PC-9 (cell line): ENCODE results near the gene PDCD6IP. TPM values are rescaled to one million over a fixed set of nuclear protein-coding genes. Genes with fewer than 3 reads are reported as not detected.
A peak's percentile ranks its signal among the peaks of the same experiment; 100 is the strongest.

ENCODE experiments used
- BruUV-seq: library from RNA; stranded (reverse); fragments of 400-500 nt; replicated peaks from 2 replicates; lab custom pipeline; 2021; lab: Mats Ljungman, UMichigan
- CTCF ChIA-PET: fragments of 300-600 bp; sonication (Branson Sonifier 250); formaldehyde crosslinking; loops from one replicate; lab custom pipeline; 2022; ENCODE audit warnings: antibody characterized with exemption; lab: Charles Lee
- POLR2A ChIA-PET: fragments of 300-600 bp; sonication (Branson Sonifier 250); formaldehyde crosslinking; loops from one replicate; lab custom pipeline; 2022; ENCODE audit warnings: antibody characterized with exemption; ENCODE audit not compliant: unreplicated experiment; lab: Charles Lee
- DNase-seq, 2 experiments: peaks; one replicate each; pipeline versions ENCODE4 v3.0.0 to v3.0.0-alpha.2; 2015 to 2022; ENCODE audit warnings: mixed read lengths in 1 of 2
- H2AFZ ChIP-seq: fragments of 200-600 bp; sonication (generic); 2 replicates; pipeline ENCODE4 v1.8.1; 2017; ENCODE audit warnings: antibody characterized with exemption
- H3F3A ChIP-seq: fragments of 200-600 bp; sonication (generic); 2 replicates; pipeline ENCODE4 v1.8.1; 2017; ENCODE audit warnings: antibody characterized with exemption, mild to moderate bottlenecking, low read depth; ENCODE audit not compliant: insufficient read depth
- H3K27ac ChIP-seq: fragments of 200-600 bp; sonication (generic); 2 replicates; pipeline ENCODE4 v1.6.1; 2016; ENCODE audit warnings: mixed run types
- H3K27me3 ChIP-seq: fragments of 200-600 bp; sonication (generic); 2 replicates; pipeline ENCODE4 v1.6.1; 2016; ENCODE audit warnings: low read depth, mixed run types; ENCODE audit not compliant: insufficient read depth
- H3K36me3 ChIP-seq: fragments of 200-600 bp; sonication (generic); 2 replicates; pipeline ENCODE4 v1.6.1; 2016; ENCODE audit warnings: low read depth, mixed run types
- H3K4me1 ChIP-seq: fragments of 200-600 bp; sonication (generic); replicated peaks from 2 replicates; pipeline ENCODE4 v1.6.1; 2016; ENCODE audit warnings: mixed run types; ENCODE audit not compliant: insufficient read depth
- H3K4me2 ChIP-seq: fragments of 200-600 bp; sonication (generic); 2 replicates; pipeline ENCODE4 v1.6.1; 2017; ENCODE audit warnings: mixed run types
- H3K4me3 ChIP-seq: fragments of 200-600 bp; sonication (generic); 2 replicates; pipeline ENCODE4 v1.6.1; 2016; ENCODE audit warnings: mixed run types
- H3K79me2 ChIP-seq: fragments of 200-600 bp; sonication (generic); 2 replicates; pipeline ENCODE4 v1.6.1; 2017; ENCODE audit warnings: low read depth, mixed run types
- H3K9me2 ChIP-seq: fragments of 200-600 bp; sonication (generic); 2 replicates; pipeline ENCODE4 v1.8.1; 2017; ENCODE audit warnings: mild to moderate bottlenecking; ENCODE audit not compliant: insufficient read depth
- H3K9me3 ChIP-seq: fragments of 200-600 bp; sonication (generic); 2 replicates; pipeline ENCODE4 v1.8.1; 2016; ENCODE audit warnings: low read depth; ENCODE audit not compliant: insufficient read depth
- H4K20me1 ChIP-seq: fragments of 200-600 bp; sonication (generic); 2 replicates; pipeline ENCODE4 v1.8.1; 2017; ENCODE audit not compliant: insufficient read depth
- EZH2 ChIP-seq: fragments of 200-600 bp; sonication (generic); IDR thresholded peaks from 2 replicates; pipeline ENCODE4 v1.8.0; 2017; ENCODE audit warnings: antibody characterized with exemption, low read depth
- intact Hi-C: fragments of 100-400 bp; cut with micrococcal nuclease; formaldehyde crosslinking; loops from one replicate; pipeline ENCODE4 v1.10.0; 2022; ENCODE audit not compliant: unreplicated experiment
- total RNA-seq: library from RNA; stranded (reverse); gene quantifications from 2 replicates; pipeline ENCODE4 v1.2.3, GENCODE V29; 2021
- TF ChIP-seq, protein P1 (sequence below): fragments of 200-600 bp; sonication (generic); conservative IDR thresholded peaks from 2 replicates; pipeline ENCODE4 v1.6.1; 2017; ENCODE audit warnings: mixed run types, antibody characterized with exemption, mild to moderate bottlenecking, moderate library complexity

PDCD6IP gene
- total RNA-seq, 1 experiment from 2014 or later = 209 TPM

DNA sequence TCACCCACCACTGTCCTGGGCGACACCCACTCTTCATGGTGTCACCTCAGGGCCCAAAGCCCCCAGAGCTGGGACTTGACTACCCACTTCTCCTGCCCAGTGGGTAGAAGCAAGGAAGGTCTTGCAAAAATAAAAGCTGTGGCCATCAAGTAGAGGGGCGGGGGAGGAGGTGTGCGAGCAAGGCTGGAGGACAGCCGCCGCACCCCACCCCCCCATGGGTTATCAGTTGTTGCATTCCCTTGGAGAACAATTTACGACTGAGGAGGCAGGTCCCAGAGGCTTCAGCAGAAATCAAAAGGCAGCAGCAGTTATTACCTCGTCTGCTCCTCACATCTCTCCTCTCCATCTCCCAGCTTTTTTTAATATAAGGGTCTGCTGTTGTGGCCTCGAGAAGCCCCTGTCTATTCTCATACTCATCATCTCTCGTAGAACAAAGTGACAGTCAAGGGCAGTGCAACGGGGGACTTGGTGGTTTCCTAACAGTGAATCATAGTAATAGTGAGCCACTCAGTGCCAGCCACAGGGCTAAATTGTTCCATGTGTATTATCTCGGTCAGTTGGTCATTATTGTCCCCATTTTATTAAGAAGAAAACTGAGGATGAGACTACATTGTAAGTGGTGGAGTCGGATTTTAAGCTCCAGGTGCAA is 116.4 kb downstream of the PDCD6IP start:
- no peaks in the 10 kb centered on the region for H3K4me1 ChIP-seq
- DNase-seq = no peak
- intact Hi-C loops = loop anchor here (10.0 kb wide), 1 partner anchor 200 kb away; no protein-coding TSS in a partner anchor
- no peak overlapping the region for H3K4me2 ChIP-seq
- no peaks in the 10 kb centered on the region for H4K20me1 ChIP-seq
- H2AFZ ChIP-seq = no peak overlapping the region
- H3K9me2 ChIP-seq = no peaks in the 10 kb centered on the region
- no peaks in the 10 kb centered on the region for H3K9me3 ChIP-seq
- no peaks in the 10 kb centered on the region for H3F3A ChIP-seq
- H3K4me3 ChIP-seq = no peak overlapping the region
- ChIA-PET POLR2A (no interaction called here), CTCF (no interaction called here)
- TF ChIP-seq, protein P1, sequence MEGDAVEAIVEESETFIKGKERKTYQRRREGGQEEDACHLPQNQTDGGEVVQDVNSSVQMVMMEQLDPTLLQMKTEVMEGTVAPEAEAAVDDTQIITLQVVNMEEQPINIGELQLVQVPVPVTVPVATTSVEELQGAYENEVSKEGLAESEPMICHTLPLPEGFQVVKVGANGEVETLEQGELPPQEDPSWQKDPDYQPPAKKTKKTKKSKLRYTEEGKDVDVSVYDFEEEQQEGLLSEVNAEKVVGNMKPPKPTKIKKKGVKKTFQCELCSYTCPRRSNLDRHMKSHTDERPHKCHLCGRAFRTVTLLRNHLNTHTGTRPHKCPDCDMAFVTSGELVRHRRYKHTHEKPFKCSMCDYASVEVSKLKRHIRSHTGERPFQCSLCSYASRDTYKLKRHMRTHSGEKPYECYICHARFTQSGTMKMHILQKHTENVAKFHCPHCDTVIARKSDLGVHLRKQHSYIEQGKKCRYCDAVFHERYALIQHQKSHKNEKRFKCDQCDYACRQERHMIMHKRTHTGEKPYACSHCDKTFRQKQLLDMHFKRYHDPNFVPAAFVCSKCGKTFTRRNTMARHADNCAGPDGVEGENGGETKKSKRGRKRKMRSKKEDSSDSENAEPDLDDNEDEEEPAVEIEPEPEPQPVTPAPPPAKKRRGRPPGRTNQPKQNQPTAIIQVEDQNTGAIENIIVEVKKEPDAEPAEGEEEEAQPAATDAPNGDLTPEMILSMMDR = no peak
- no peak for TF ChIP-seq EZH2
- no TSS peak for BruUV-seq
- H3K27me3 ChIP-seq = no peaks in the 10 kb centered on the region
- no peak overlapping the region for H3K27ac ChIP-seq
- no peaks in the 10 kb centered on the region for H3K79me2 ChIP-seq
- no peaks in the 10 kb centered on the region for H3K36me3 ChIP-seq

DNA sequence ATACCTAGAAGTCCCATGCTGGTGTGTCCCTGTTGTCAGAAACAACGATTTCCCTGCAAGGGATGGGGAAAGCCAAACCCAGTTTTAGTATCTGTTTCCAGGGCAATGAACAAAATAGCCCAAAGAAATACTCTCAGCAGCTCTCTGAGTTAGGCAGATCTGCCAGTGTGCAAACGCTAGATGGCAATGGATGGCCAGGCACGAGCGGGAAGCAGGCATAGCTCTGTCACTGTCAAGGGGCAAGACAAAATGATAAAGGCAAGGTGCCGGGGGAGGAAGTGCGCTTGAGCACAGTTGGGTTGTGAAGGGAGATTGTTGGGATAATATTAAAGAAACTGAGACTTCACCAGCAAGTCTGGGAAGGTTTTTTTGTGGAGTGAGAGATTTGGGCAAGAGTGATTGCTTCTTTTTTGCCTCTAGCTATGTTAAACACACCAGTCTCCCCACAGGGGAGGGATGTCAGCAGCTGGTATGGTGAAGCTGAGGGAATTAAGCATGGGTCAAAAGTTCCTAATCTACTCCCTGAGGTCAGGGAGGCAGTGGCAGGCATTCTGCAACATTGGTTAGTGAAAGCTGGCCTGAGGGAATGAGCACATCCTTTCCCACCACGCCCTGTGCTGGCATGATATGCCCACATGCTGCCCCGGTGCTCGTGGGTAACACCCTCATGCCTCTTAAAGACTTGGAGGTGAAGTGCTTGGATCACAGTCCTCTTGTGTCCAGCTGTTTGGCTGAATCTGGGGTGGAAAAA is 117.5 kb downstream of the PDCD6IP start:
- no peaks in the 10 kb centered on the region for H3K27me3 ChIP-seq
- no peak overlapping the region for H2AFZ ChIP-seq
- H3K4me3 ChIP-seq = no peak overlapping the region
- no peaks in the 10 kb centered on the region for H3K9me2 ChIP-seq
- H3K27ac ChIP-seq = no peak overlapping the region
- H3K9me3 ChIP-seq = no peaks in the 10 kb centered on the region
- H3K4me1 ChIP-seq = no peaks in the 10 kb centered on the region
- CTCF ChIA-PET = no interaction called here
- no peak overlapping the region for H3K4me2 ChIP-seq
- intact Hi-C loops = loop anchor here (10.0 kb wide), 1 partner anchor 199 kb away; no protein-coding TSS in a partner anchor
- peak in 1 of 2 experiments; percentile 16 for DNase-seq
- POLR2A ChIA-PET = interaction anchor here (0.6 kb wide), 1 partner anchor 368 kb away, joined by 6 read pairs; no protein-coding TSS in a partner anchor
- no peaks in the 10 kb centered on the region for H3F3A ChIP-seq
- no peaks in the 10 kb centered on the region for H4K20me1 ChIP-seq
- H3K36me3 ChIP-seq = no peaks in the 10 kb centered on the region
- TF ChIP-seq, protein P1 = peak; percentile 21; the same call in 1 of the 2 replicates
- no peak for TF ChIP-seq EZH2
- H3K79me2 ChIP-seq = no peaks in the 10 kb centered on the region
- no TSS peak for BruUV-seq

DNA sequence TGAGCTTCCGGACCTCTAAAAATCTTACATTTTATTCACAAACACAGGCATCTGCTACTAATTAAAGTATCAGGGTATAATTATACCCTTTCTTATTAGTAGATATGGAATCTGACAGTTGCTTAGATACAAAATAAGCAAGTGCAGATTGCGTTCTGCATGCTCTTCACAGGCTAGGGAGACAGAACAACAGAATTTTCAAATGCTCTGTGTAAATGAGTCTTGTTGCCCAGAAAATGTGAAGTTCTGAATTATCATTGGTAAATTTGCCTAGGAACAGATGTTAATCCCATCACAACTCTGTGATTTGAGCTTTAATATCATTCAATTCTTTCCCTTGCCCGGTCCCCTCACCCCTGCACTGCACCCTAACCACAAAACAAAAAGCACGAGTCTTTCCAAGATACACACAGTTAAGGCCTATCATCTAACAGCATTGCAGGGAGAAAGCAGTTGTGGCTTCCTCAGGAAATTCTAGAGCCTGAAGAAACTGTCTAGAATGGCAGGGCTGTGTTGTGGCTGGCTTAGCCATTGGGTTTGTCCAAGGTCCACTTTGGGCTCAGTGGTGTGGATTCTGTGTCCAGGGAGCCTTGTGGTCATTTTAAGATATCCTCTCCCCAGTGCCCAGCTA is 119.8 kb downstream of the PDCD6IP start:
- no peaks in the 10 kb centered on the region for H3K9me3 ChIP-seq
- no peaks in the 10 kb centered on the region for H3K9me2 ChIP-seq
- POLR2A ChIA-PET = no interaction called here
- TF ChIP-seq, protein P1 = no peak
- no peak for TF ChIP-seq EZH2
- H3K4me1 ChIP-seq = no peaks in the 10 kb centered on the region
- no peaks in the 10 kb centered on the region for H3K27me3 ChIP-seq
- no peaks in the 10 kb centered on the region for H3F3A ChIP-seq
- no peak overlapping the region for H2AFZ ChIP-seq
- no peak for DNase-seq
- H3K4me3 ChIP-seq = no peak overlapping the region
- H4K20me1 ChIP-seq = no peaks in the 10 kb centered on the region
- intact Hi-C loops = loop anchor here (10.0 kb wide), 1 partner anchor 197 kb away; no protein-coding TSS in a partner anchor
- BruUV-seq = no TSS peak
- no peaks in the 10 kb centered on the region for H3K79me2 ChIP-seq
- H3K4me2 ChIP-seq = no peak overlapping the region
- CTCF ChIA-PET = no interaction called here
- no peaks in the 10 kb centered on the region for H3K36me3 ChIP-seq
- H3K27ac ChIP-seq = no peak overlapping the region

Other genes with a start within 250 kb of the PDCD6IP start
- gene CLASP2, start 80.4 kb upstream of the PDCD6IP start, total RNA-seq = 36.5 and 52.9 TPM in 2 replicates